Measurements from ENCODE around the gene DBI. TPM values are rescaled to one million over a fixed set of nuclear protein-coding genes. Genes with fewer than 3 reads are reported as not detected.

Gene DBI
- total and polyA plus RNA-seq, 2 experiments from 2014 or later, result 171 to 873 TPM

- TF ChIP-seq, protein P1, sequence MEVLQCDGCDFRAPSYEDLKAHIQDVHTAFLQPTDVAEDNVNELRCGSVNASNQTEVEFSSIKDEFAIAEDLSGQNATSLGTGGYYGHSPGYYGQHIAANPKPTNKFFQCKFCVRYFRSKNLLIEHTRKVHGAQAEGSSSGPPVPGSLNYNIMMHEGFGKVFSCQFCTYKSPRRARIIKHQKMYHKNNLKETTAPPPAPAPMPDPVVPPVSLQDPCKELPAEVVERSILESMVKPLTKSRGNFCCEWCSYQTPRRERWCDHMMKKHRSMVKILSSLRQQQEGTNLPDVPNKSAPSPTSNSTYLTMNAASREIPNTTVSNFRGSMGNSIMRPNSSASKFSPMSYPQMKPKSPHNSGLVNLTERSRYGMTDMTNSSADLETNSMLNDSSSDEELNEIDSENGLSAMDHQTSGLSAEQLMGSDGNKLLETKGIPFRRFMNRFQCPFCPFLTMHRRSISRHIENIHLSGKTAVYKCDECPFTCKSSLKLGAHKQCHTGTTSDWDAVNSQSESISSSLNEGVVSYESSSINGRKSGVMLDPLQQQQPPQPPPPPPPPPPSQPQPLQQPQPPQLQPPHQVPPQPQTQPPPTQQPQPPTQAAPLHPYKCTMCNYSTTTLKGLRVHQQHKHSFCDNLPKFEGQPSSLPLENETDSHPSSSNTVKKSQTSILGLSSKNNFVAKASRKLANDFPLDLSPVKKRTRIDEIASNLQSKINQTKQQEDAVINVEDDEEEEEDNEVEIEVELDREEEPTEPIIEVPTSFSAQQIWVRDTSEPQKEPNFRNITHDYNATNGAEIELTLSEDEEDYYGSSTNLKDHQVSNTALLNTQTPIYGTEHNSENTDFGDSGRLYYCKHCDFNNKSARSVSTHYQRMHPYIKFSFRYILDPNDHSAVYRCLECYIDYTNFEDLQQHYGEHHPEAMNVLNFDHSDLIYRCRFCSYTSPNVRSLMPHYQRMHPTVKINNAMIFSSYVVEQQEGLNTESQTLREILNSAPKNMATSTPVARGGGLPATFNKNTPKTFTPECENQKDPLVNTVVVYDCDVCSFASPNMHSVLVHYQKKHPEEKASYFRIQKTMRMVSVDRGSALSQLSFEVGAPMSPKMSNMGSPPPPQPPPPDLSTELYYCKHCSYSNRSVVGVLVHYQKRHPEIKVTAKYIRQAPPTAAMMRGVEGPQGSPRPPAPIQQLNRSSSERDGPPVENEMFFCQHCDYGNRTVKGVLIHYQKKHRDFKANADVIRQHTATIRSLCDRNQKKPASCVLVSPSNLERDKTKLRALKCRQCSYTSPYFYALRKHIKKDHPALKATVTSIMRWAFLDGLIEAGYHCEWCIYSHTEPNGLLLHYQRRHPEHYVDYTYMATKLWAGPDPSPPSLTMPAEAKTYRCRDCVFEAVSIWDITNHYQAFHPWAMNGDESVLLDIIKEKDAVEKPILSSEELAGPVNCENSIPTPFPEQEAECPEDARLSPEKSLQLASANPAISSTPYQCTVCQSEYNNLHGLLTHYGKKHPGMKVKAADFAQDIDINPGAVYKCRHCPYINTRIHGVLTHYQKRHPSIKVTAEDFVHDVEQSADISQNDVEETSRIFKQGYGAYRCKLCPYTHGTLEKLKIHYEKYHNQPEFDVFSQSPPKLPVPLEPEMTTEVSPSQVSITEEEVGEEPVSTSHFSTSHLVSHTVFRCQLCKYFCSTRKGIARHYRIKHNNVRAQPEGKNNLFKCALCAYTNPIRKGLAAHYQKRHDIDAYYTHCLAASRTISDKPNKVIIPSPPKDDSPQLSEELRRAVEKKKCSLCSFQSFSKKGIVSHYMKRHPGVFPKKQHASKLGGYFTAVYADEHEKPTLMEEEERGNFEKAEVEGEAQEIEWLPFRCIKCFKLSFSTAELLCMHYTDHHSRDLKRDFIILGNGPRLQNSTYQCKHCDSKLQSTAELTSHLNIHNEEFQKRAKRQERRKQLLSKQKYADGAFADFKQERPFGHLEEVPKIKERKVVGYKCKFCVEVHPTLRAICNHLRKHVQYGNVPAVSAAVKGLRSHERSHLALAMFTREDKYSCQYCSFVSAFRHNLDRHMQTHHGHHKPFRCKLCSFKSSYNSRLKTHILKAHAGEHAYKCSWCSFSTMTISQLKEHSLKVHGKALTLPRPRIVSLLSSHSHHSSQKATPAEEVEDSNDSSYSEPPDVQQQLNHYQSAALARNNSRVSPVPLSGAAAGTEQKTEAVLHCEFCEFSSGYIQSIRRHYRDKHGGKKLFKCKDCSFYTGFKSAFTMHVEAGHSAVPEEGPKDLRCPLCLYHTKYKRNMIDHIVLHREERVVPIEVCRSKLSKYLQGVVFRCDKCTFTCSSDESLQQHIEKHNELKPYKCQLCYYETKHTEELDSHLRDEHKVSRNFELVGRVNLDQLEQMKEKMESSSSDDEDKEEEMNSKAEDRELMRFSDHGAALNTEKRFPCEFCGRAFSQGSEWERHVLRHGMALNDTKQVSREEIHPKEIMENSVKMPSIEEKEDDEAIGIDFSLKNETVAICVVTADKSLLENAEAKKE (CRISPR knock-in tag; IDR thresholded peaks at IDR 0.05), result no peak
- TF ChIP-seq ZNF331 (CRISPR knock-in tag; IDR thresholded peaks at IDR 0.05; ENCODE audit: low read depth) (no peak), CTCF (conservative IDR thresholded peaks at IDR 0.05; ENCODE audit: low read depth in 2 of 2) (no peak), CREB1 (CRISPR knock-in tag; IDR thresholded peaks at IDR 0.05; ENCODE audit: low read depth) (no peak), ETS1 (IDR thresholded peaks at IDR 0.05) (no peak), ZNF114 (CRISPR knock-in tag; IDR thresholded peaks at IDR 0.05) (no peak)
Measured at GRCh38 chr2:119341684-119342083, 25.1 kb upstream of the DBI start (continued).

DNA sequence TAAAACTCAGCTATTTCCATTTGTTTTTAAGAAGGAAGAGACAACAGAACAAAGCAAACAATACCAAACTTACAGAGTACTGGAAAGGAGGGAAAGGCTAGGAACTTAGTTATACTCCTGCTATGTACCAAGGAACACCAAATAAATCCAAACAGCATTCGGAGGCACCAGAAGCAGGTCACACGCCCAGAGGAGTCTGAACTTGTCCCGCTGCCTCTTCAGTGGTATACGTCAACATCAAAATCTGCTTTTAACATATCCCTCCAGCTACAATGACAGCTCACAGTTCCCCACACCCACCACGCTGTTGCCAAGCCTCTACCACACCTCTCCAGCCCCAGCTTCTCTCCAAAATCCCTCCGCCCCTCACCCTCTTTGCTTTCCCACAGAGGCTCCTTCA is 17.5 kb upstream of the DBI start:
- H3K9me2 ChIP-seq (ENCODE audit: insufficient read depth), result no peaks in the 10 kb centered on the region

More for the DNA sequence above, 17.5 kb upstream of the DBI start:
- Mint-ChIP-seq H3K4me3 (no peak overlapping the region), H3K4me1 (peaks cover 9% of the 10 kb centered on the region; the same call in 2 of the 3 replicates), H3K9me3 (no peaks in the 10 kb centered on the region; the same call in 2 of the 3 replicates), H3K27me3 (ENCODE audit: insufficient read depth, low read depth, poor library complexity) (no peaks in the 10 kb centered on the region), H3K36me3 (ENCODE audit: low read depth) (no peaks in the 10 kb centered on the region), H3K27ac (no peak overlapping the region)
- TF ChIP-seq NANOG (IDR thresholded peaks at IDR 0.05; ENCODE audit: borderline replicate concordance), result no peak
- H3K4me1 ChIP-seq (ENCODE audit: insufficient read depth), result 0 out of 2 replicates have a peak, but pooled peaks cover 4% of the 10 kb centered on the region
- no peak for DNase-seq (ENCODE audit: low spot score)
- no peak overlapping the region for H3K4me2 ChIP-seq
- H3K4me3 ChIP-seq, result no peak overlapping the region
- no peak overlapping the region for H2AFZ ChIP-seq
- H3K27me3 ChIP-seq (ENCODE audit: insufficient read depth), result no peaks in the 10 kb centered on the region
- H3K79me2 ChIP-seq (replicated peaks; ENCODE audit: insufficient read depth), result no peaks in the 10 kb centered on the region
- no peaks in the 10 kb centered on the region for H3K36me3 ChIP-seq (ENCODE audit: insufficient read depth)
- no peaks in the 10 kb centered on the region for H3F3A ChIP-seq (replicated peaks; ENCODE audit: low read depth)
- no peak for ATAC-seq
- H4K20me1 ChIP-seq (replicated peaks; ENCODE audit: insufficient read depth), result no peaks in the 10 kb centered on the region
- no peak overlapping the region for H3K27ac ChIP-seq (ENCODE audit: low read depth)

All from GM23338 (cell line).